Fibroblast of the aortic adventitia (primary cell): Measurements from ENCODE around the gene MAPK7. TPM values are rescaled to one million over a fixed set of nuclear protein-coding genes. Genes with fewer than 3 reads are reported as not detected.

Source experiments
- DNase-seq: peaks from one replicate; pipeline ENCODE4 v3.0.0-alpha.2; 2010; ENCODE audit warnings: low read depth
- H3K4me3 ChIP-seq: 2 replicates; pipeline ENCODE4 v1.5.1; 2011; ENCODE audit warnings: low read depth, mild to moderate bottlenecking, control low read depth, low read length, moderate library complexity
- total RNA-seq: library from RNA; depleted of rRNA; stranded (reverse); fragments of >200 nt; gene quantifications from 2 replicates; pipeline ENCODE4 v1.2.3, GENCODE V29; 2012; ENCODE audit warnings: low replicate concordance
- TF ChIP-seq, protein P1 (sequence below): IDR thresholded peaks from 2 replicates; pipeline ENCODE4 v1.5.1; 2011; ENCODE audit warnings: mild to moderate bottlenecking, low read length, control low read depth, inconsistent platforms; ENCODE audit not compliant: insufficient read depth

The MAPK7 gene
- total RNA-seq, 1 donor: 24.0 TPM

DNA sequence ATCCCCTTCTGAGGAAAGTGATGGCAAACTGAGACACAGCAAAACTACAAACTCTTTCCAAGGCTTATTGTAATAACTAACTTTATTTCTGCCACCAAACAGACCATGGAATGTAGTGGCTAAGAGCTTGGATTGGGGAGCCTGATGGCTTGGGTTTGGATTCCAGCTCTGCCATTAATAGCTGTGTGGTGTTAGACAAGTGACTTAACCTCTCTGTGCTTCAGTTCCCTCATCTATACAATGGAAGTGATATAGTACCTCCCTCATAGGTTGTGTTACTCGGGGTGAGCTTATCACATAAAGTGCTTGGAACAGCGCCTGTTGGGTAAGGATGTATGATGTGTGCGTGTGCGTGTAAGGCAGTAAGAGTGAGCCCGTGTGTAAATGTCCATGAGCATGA is 26.8 kb downstream of the MAPK7 start:
- TF ChIP-seq, protein P1, sequence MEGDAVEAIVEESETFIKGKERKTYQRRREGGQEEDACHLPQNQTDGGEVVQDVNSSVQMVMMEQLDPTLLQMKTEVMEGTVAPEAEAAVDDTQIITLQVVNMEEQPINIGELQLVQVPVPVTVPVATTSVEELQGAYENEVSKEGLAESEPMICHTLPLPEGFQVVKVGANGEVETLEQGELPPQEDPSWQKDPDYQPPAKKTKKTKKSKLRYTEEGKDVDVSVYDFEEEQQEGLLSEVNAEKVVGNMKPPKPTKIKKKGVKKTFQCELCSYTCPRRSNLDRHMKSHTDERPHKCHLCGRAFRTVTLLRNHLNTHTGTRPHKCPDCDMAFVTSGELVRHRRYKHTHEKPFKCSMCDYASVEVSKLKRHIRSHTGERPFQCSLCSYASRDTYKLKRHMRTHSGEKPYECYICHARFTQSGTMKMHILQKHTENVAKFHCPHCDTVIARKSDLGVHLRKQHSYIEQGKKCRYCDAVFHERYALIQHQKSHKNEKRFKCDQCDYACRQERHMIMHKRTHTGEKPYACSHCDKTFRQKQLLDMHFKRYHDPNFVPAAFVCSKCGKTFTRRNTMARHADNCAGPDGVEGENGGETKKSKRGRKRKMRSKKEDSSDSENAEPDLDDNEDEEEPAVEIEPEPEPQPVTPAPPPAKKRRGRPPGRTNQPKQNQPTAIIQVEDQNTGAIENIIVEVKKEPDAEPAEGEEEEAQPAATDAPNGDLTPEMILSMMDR: no peak
- DNase-seq: no peak
- no peak overlapping the region for H3K4me3 ChIP-seq

DNA sequence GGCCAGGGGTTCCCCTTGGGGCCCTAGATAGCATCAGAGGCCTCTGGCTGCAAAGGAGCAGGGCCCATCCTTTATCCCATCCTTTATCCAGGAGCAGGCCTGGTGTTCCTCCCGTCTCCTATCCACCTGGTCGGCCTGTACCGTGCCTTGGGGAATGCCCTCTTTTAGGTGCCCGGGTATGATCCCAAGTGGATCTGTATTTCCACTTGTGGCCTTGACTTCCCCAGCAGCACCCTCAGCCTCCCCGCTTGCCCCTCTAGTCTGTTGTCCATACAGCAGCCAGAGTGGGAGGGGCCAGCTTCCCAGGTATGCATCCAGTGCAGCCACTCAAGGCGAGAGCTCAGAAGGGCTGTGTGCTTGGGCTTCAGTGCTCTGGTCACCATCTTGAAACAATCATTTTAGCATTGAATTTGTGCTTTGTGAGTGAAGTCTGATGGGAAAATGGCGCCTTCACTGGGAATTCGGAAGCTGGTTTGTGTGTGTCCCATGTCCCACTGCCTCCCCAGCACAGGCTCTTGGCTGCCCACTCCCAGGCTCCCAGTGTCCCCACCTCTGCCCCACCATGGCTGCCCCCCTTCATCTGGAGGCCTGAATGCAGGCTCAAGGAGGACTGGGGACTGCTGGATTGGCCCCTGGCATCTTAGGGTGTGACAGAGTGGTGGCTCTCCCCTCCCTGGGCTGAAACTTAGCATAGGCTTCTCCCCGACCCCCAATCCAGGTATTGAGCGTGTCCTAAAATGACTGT is 29.5 kb downstream of the MAPK7 start:
- no peak overlapping the region for H3K4me3 ChIP-seq
- TF ChIP-seq, protein P1: no peak
- DNase-seq: no peak

DNA sequence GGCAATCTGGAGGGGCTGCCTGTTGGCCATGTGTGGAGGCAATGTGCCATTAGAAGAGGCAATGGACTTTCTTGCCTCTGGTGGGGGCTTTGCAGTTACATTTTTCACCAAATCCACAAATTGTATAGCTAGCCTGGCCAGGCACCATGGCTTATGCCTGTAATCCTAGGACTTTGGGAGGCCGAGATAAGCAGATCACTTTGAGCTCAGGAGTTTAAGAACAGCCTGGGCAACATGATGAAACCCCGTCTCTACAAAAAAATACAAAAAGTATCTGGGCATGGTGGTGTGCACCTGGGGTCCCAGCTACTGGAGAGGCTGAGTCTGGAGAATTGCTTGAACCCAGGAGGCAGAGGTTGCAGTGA is 30.0 kb downstream of the MAPK7 start:
- no peak for DNase-seq
- TF ChIP-seq, protein P1: no peak
- no peak overlapping the region for H3K4me3 ChIP-seq

DNA sequence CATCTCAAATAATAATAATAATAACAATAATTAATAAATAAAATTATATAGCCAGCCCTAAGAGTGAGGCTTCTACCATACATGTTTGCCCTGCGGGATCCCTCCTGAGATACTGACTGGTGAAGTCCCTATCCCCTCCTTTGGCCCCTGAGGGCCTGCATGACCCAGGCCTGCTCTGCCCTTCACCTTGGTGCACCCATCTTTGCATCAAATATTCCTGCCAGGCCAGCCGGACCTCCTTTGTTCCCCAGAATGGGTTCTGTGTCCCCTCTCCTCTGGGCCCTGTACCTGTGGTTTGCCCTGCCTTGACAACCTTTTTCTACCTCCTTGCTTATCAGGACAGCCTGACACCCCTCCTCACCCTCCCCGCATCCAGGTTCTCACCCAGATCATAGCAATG is 30.8 kb downstream of the MAPK7 start:
- no peak for DNase-seq
- H3K4me3 ChIP-seq: no peak overlapping the region
- TF ChIP-seq, protein P1: no peak

DNA sequence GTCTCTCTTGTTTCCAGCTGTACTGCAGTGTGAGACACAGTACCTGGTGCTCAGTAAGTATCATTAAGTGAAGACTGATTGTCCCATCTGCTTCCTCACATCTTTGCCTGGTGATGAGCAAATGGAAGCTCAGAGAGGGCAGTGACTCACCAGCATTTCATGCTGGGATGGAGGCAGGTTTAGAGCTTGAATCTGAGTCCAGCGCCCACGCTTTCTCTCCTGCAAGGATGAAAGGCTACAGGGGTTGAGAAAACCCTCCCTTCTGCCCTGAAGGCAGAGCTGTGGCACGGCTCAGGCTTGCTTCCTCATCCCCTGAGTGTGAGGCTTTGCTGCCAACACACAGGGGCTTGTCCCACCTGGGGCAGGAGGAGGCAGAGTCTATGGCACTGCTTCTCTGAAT is 31.2 kb downstream of the MAPK7 start:
- peak; percentile 48 for DNase-seq
- TF ChIP-seq, protein P1: no peak

DNA sequence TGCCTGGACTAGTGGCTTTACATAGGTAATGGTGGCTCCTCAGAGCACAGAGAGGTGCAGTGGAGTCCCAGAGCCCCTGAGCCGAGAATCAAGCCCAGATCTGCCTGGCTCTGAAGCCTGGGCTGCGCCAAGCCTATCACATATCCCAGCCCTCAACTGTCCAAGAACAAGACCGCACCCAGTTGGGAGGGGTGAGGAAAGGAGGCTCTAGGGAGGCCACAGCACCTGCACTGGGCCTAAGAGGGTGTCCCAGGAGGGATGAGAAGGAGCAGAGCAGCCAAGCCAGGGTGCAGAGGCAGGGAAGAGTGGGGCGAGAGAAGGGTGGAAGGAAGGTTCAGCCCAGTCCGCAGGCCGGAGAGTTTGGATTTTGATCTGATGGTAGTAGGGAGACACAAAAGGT is 31.8 kb downstream of the MAPK7 start:
- TF ChIP-seq, protein P1: no peak
- DNase-seq: no peak
- no peak overlapping the region for H3K4me3 ChIP-seq

More for the DNA sequence above, 31.2 kb downstream of the MAPK7 start:
- H3K4me3 ChIP-seq: no peak overlapping the region
